GM12874 (cell line): ENCODE measurements around the gene OR6S1.

Experiments
- TF ChIP-seq, protein P1 (sequence below): IDR thresholded peaks from 2 replicates; pipeline ENCODE4 v1.5.1; 2011; ENCODE audit warnings: low read depth, mild to moderate bottlenecking, control low read depth, low read length, moderate library complexity; ENCODE audit not compliant: insufficient read depth

The OR6S1 gene

DNA sequence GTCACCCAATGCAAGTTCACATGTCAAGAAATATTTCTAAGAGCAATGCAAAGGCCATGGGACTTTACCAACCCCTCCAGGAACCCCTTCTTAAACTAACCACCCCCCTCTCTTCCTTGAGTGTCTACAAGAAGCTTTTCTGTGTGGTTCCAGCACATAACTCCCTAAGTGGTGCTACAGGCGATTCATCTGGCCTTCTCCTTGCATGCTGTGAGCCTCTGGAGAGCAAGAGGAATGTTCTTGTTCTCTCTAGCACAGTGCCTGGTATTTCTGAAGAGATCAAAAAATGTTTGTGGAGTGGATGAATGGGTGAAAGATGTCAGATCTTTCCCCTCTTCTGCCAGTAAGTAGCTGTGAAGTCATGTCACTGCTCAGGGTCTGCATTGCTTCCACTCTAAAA, 44.4 kb downstream of the OR6S1 start:
- TF ChIP-seq, protein P1, sequence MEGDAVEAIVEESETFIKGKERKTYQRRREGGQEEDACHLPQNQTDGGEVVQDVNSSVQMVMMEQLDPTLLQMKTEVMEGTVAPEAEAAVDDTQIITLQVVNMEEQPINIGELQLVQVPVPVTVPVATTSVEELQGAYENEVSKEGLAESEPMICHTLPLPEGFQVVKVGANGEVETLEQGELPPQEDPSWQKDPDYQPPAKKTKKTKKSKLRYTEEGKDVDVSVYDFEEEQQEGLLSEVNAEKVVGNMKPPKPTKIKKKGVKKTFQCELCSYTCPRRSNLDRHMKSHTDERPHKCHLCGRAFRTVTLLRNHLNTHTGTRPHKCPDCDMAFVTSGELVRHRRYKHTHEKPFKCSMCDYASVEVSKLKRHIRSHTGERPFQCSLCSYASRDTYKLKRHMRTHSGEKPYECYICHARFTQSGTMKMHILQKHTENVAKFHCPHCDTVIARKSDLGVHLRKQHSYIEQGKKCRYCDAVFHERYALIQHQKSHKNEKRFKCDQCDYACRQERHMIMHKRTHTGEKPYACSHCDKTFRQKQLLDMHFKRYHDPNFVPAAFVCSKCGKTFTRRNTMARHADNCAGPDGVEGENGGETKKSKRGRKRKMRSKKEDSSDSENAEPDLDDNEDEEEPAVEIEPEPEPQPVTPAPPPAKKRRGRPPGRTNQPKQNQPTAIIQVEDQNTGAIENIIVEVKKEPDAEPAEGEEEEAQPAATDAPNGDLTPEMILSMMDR, result no peak

DNA sequence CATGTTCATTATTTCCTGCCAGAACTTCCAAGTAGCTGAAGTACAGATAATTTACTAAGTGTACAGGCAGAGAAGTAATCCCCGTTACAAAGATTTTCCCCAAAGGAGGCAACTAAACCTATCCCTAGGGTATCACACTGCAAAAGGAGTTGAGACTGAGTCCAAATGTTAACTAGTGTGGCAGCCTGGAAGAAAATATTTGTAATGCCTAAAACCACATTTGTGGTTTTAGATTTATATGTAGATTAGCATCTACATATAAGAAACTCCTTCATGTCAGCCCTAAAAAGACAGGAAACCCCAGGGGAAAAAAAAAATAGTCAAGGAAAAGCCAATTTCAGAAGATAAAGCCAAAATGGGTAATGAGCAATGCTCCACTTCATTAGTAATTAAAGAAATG, 48.9 kb downstream of the OR6S1 start:
- TF ChIP-seq, protein P1, result no peak

DNA sequence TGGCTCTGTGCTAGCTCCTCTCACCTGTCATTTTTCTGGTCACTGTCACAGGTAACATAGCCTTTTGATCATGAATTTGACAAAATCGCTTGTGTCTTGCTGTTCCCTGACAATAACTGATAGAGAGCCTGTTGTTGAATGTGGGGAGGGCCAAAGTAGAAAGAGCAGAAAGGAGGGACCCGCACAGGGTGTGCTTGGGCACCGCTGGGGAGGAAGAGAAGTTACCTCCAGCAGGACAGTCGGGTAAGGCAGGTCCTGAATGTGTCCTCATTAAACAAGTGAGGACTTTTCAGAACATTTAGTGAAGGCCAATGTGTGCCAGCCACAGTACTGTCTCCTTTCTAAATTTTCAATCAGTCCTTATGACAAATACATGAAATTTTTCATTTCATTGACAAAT, 50.3 kb downstream of the OR6S1 start, which contains the start of gene RNASE12:
RNASE12 (minus strand) TSS at position 142 of the 400 bp plus-strand sequence. CDS start 653 bp downstream, outside the sequence.
- TF ChIP-seq, protein P1, result no peak
